GM12878 (cell line): ENCODE measurements around the gene AKR1C1. TPM values are rescaled to one million over a fixed set of nuclear protein-coding genes. Genes with fewer than 3 reads are reported as not detected.

Experiments
- ATAC-seq: fragments of 200-7000 bp; cut with Tn5 transposase; 3 replicates; pipeline ENCODE4 v1.9.1; 2020; ENCODE audit warnings: mild to moderate bottlenecking, moderate library complexity
- BruUV-seq: library from RNA; stranded (reverse); fragments of 400-500 nt; replicated peaks from 2 replicates; lab custom pipeline; 2021; lab: Mats Ljungman, UMichigan
- CTCF ChIA-PET: fragments of 300-600 bp; sonication (Branson Sonifier 250); formaldehyde crosslinking; extraction: SDS; loops from one replicate; lab custom pipeline; 2021; ENCODE audit warnings: inconsistent platforms; lab: Yijun Ruan, JAX
- POLR2A ChIA-PET: fragments of 350-600 bp; formaldehyde crosslinking; extraction: SDS; loops from one replicate; lab custom pipeline; 2021; ENCODE audit warnings: inconsistent platforms; lab: Charles Lee
- RAD21 ChIA-PET: fragments of 300-600 bp; sonication (Branson Sonifier 250); formaldehyde crosslinking; loops from one replicate; lab custom pipeline; 2023; ENCODE audit warnings: antibody characterized with exemption; ENCODE audit not compliant: unreplicated experiment; lab: Charles Lee
- SMC1A ChIA-PET: fragments of 300-600 bp; sonication (Branson Sonifier 250); formaldehyde crosslinking; loops from one replicate; lab custom pipeline; 2023; ENCODE audit not compliant: unreplicated experiment, uncharacterized antibody; lab: Charles Lee
- DNase-seq: peaks from one replicate; pipeline ENCODE4 v3.0.0-alpha.2; 2011; ENCODE audit warnings: low read depth, low spot score
- FAIRE-seq: peaks from 3 replicates; lab custom pipeline; 2011; peaks lifted over from hg19 to GRCh38; lab: Jason Lieb, UNC
- H2AFZ ChIP-seq: 2 replicates; pipeline ENCODE4 v1.6.0; 2011; ENCODE audit warnings: low read depth, low read length, control low read depth; ENCODE audit not compliant: control insufficient read depth
- H3K27ac ChIP-seq: 2 replicates; pipeline ENCODE4 v1.5.1; 2011; ENCODE audit warnings: control low read depth; ENCODE audit not compliant: control insufficient read depth, insufficient read depth
- H3K27me3 ChIP-seq, 2 experiments: replicated peaks in 1 of 2; 2 replicates each; pipeline versions ENCODE4 v1.6.0 to v1.6.1; 2011; ENCODE audit warnings: low read length in 1 of 2; ENCODE audit not compliant: control insufficient read depth in 2 of 2, insufficient read depth in 2 of 2
- H3K36me3 ChIP-seq, 2 experiments: 2 replicates each; pipeline ENCODE4 v1.5.1; 2011; ENCODE audit warnings: low read length in 1 of 2; ENCODE audit not compliant: control insufficient read depth in 2 of 2, insufficient read depth in 2 of 2
- H3K4me1 ChIP-seq: 2 replicates; pipeline ENCODE4 v1.6.1; 2011; ENCODE audit warnings: mild to moderate bottlenecking, low read length, moderate library complexity, mixed read lengths; ENCODE audit not compliant: control insufficient read depth, insufficient read depth
- H3K4me2 ChIP-seq: 2 replicates; pipeline ENCODE4 v1.6.0; 2011; ENCODE audit warnings: control low read depth; ENCODE audit not compliant: control insufficient read depth, insufficient read depth
- H3K4me3 ChIP-seq: fragments of 200-600 bp; sonication (generic); 2 replicates; pipeline ENCODE4 v1.5.1; 2016
- H3K79me2 ChIP-seq: 2 replicates; pipeline ENCODE4 v1.6.0; 2011; ENCODE audit warnings: low read length; ENCODE audit not compliant: control insufficient read depth, insufficient read depth
- H3K9ac ChIP-seq: 2 replicates; pipeline ENCODE4 v1.8.0; 2011; ENCODE audit warnings: low read length, control low read depth, mixed read lengths; ENCODE audit not compliant: control insufficient read depth, insufficient read depth
- H3K9me3 ChIP-seq: replicated peaks from 3 replicates; pipeline ENCODE4 v1.5.1; 2011; ENCODE audit warnings: mild to moderate bottlenecking, low read length; ENCODE audit not compliant: control insufficient read depth, insufficient read depth
- H4K20me1 ChIP-seq: 2 replicates; pipeline ENCODE4 v1.6.0; 2011; ENCODE audit not compliant: control insufficient read depth, insufficient read depth
- ASH2L ChIP-seq: fragments of 300-600, 200-600 bp; sonication (generic); IDR thresholded peaks from 2 replicates; pipeline ENCODE4 v1.6.1; 2017; ENCODE audit warnings: low read depth, mild to moderate bottlenecking, borderline replicate concordance
- BMI1 ChIP-seq: fragments of 450-650 bp; IDR thresholded peaks from 2 replicates; pipeline ENCODE4 v1.6.1; 2016; ENCODE audit warnings: mild to moderate bottlenecking, moderate library complexity, borderline replicate concordance
- BRCA1 ChIP-seq: IDR thresholded peaks from 2 replicates; pipeline ENCODE4 v1.6.1; 2011; ENCODE audit warnings: low read depth, low read length, improper control_type of control experiment
- CHD4 ChIP-seq: fragments of 200-600 bp; sonication (generic); IDR thresholded peaks from 2 replicates; pipeline ENCODE4 v1.6.1; 2016; ENCODE audit warnings: mild to moderate bottlenecking
- CREM ChIP-seq: IDR thresholded peaks from 2 replicates; pipeline ENCODE4 v1.6.1; 2014; ENCODE audit warnings: antibody characterized with exemption, low read depth
- KAT2A ChIP-seq: conservative IDR thresholded peaks from 2 replicates; pipeline ENCODE4 v1.6.1; 2011; ENCODE audit warnings: low read depth, low read length; ENCODE audit not compliant: control insufficient read depth
- LARP7 ChIP-seq: fragments of 450-650 bp; IDR thresholded peaks from 2 replicates; pipeline ENCODE4 v1.6.1; 2017; ENCODE audit warnings: mild to moderate bottlenecking
- MYC ChIP-seq: IDR thresholded peaks from 2 replicates; pipeline ENCODE4 v1.6.1; 2011; ENCODE audit warnings: mild to moderate bottlenecking, low read length, moderate library complexity, inconsistent platforms; ENCODE audit not compliant: insufficient read depth, insufficient replicate concordance, insufficient read length, severe bottlenecking
- PAX8 ChIP-seq: fragments of 450-650 bp; IDR thresholded peaks from 2 replicates; pipeline ENCODE4 v1.6.1; 2017; ENCODE audit warnings: mild to moderate bottlenecking, moderate library complexity
- SMAD5 ChIP-seq: IDR thresholded peaks from 2 replicates; pipeline ENCODE4 v1.6.1; 2016; ENCODE audit warnings: antibody characterized with exemption, low read depth
- SRF ChIP-seq, 2 experiments: IDR thresholded peaks; 2 replicates each; pipeline ENCODE4 v1.6.1; 2011; ENCODE audit warnings: low read depth in 2 of 2, low read length in 2 of 2, mild to moderate bottlenecking in 1 of 2, moderate library complexity in 1 of 2
- STAT1 ChIP-seq: fragments of 450-650 bp; conservative IDR thresholded peaks from 2 replicates; pipeline ENCODE4 v1.6.1; 2014; ENCODE audit warnings: antibody characterized with exemption, mild to moderate bottlenecking
- SUPT20H ChIP-seq: IDR thresholded peaks from 2 replicates; pipeline ENCODE4 v1.6.1; 2011; ENCODE audit warnings: low read depth, mild to moderate bottlenecking, low read length, moderate library complexity, borderline replicate concordance; ENCODE audit not compliant: control insufficient read depth
- TCF12 ChIP-seq: IDR thresholded peaks from 2 replicates; pipeline ENCODE4 v1.6.1; 2011; ENCODE audit warnings: low read depth, mild to moderate bottlenecking, low read length
- in situ Hi-C: fragments of 300-500 bp; cut with MboI; formaldehyde crosslinking; loops from 9 replicates; pipeline ENCODE4 v1.14.3; 2018; ENCODE audit warnings: mixed read lengths
- intact Hi-C: fragments of 100-400 bp; cut with micrococcal nuclease; formaldehyde crosslinking; loops from one replicate; pipeline ENCODE4 v1.14.2; 2022; ENCODE audit not compliant: unreplicated experiment
- polyA plus RNA-seq, 11 experiments: library from polyadenylated mRNA; depleted of rRNA in 4 of 11; unstranded in 6 of 11; stranded (reverse) in 5 of 11; fragments of >200 nt; fragmentation: Nextera tagmentation in 4 of 11; fragmentation: Illumina TruSeq in 1 of 11; extraction: Ambion mirVana in 4 of 11; extraction: Trizol in 1 of 11; gene quantifications; 1 replicate in 1 of 11; 2 replicates in 10 of 11; pipeline versions ENCODE4 v1.2.1 to v1.2.3, GENCODE V29; 2011 to 2016; ENCODE audit warnings: inconsistent platforms in 2 of 11, missing spikeins in 2 of 11, low read depth in 1 of 11
- total RNA-seq, 4 experiments: library from RNA; depleted of rRNA in 3 of 4; stranded (reverse); fragments of >200 nt in 3 of 4; fragmentation: Illumina TruSeq in 1 of 4; extraction: Trizol in 1 of 4; gene quantifications; 2 replicates each; pipeline versions ENCODE4 v1.2.1 to v1.2.3, GENCODE V29; 2013 to 2021
- TF ChIP-seq, protein P1 (sequence below): fragments of 450-650 bp; formaldehyde crosslinking; IDR thresholded peaks from 2 replicates; pipeline ENCODE4 v1.5.0; 2022; ENCODE audit warnings: mild to moderate bottlenecking, missing genetic modification characterization
- TF ChIP-seq, protein P2 (sequence below): fragments of 450-650 bp; IDR thresholded peaks from 2 replicates; pipeline ENCODE4 v1.6.1; 2017; ENCODE audit warnings: mild to moderate bottlenecking

The AKR1C1 gene
- total and polyA plus RNA-seq, 10 of the 15 experiments (the other 5 are each of a cell fraction or from before 2014, with no cell fraction given) = 0.05 to 1.2 (median 0.35) TPM; not detected in 6

DNA sequence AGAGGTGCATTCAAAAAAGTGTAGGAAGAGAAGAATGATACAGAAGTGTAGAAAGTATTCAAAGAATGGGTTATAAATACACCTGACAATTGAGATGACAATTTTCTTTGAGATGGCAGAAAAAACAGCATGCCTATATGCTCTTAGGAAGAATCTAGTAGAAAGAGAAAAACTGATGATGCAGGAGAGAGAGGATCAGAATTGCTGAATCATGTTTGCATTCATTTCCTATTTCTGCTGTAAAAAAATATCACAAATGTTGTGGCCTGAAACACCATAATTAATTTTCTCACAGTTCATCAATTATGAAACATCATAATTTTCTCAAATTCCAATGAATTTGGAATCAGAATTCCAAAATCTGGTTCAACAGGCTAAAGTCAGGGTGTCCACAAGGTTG lies 9.8 kb upstream of the AKR1C1 start:
- H3K27ac ChIP-seq = no peak overlapping the region
- ChIA-PET POLR2A (no interaction called here), RAD21 (no interaction called here), SMC1A (no interaction called here), CTCF (no interaction called here)
- no peaks in the 10 kb centered on the region for H3K36me3 ChIP-seq
- no peak overlapping the region for H3K4me2 ChIP-seq
- H3K4me3 ChIP-seq = no peak overlapping the region
- DNase-seq (no peak), FAIRE-seq (no peak), ATAC-seq (no peak)
- H2AFZ ChIP-seq = no peak overlapping the region
- no peak overlapping the region for H3K9ac ChIP-seq
- no peaks in the 10 kb centered on the region for H4K20me1 ChIP-seq
- H3K4me1 ChIP-seq = no peaks in the 10 kb centered on the region
- H3K27me3 ChIP-seq = no peaks in the 10 kb centered on the region
- no peaks in the 10 kb centered on the region for H3K9me3 ChIP-seq
- in situ Hi-C loops = no loop called here
- intact Hi-C loops = no loop called here
- BruUV-seq = no TSS peak
- H3K79me2 ChIP-seq = no peaks in the 10 kb centered on the region
- TF ChIP-seq SRF (IDR thresholded peaks at IDR 0.05; ENCODE audit: low read depth in 2 of 2, low read length in 2 of 2) = no peak
- TF ChIP-seq LARP7 = no peak
- no peak for TF ChIP-seq SMAD5
- no peak for TF ChIP-seq SUPT20H
- TF ChIP-seq KAT2A = no peak
- no peak for TF ChIP-seq TCF12
- TF ChIP-seq STAT1 = no peak
- TF ChIP-seq CREM = no peak
- TF ChIP-seq, protein P1, sequence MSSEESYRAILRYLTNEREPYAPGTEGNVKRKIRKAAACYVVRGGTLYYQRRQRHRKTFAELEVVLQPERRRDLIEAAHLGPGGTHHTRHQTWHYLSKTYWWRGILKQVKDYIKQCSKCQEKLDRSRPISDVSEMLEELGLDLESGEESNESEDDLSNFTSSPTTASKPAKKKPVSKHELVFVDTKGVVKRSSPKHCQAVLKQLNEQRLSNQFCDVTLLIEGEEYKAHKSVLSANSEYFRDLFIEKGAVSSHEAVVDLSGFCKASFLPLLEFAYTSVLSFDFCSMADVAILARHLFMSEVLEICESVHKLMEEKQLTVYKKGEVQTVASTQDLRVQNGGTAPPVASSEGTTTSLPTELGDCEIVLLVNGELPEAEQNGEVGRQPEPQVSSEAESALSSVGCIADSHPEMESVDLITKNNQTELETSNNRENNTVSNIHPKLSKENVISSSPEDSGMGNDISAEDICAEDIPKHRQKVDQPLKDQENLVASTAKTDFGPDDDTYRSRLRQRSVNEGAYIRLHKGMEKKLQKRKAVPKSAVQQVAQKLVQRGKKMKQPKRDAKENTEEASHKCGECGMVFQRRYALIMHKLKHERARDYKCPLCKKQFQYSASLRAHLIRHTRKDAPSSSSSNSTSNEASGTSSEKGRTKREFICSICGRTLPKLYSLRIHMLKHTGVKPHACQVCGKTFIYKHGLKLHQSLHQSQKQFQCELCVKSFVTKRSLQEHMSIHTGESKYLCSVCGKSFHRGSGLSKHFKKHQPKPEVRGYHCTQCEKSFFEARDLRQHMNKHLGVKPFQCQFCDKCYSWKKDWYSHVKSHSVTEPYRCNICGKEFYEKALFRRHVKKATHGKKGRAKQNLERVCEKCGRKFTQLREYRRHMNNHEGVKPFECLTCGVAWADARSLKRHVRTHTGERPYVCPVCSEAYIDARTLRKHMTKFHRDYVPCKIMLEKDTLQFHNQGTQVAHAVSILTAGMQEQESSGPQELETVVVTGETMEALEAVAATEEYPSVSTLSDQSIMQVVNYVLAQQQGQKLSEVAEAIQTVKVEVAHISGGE (CRISPR knock-in tag) = no peak
- no peak for TF ChIP-seq BMI1
- no peak for TF ChIP-seq MYC
- no peak for TF ChIP-seq PAX8
- no peak for TF ChIP-seq BRCA1
- TF ChIP-seq, protein P2, sequence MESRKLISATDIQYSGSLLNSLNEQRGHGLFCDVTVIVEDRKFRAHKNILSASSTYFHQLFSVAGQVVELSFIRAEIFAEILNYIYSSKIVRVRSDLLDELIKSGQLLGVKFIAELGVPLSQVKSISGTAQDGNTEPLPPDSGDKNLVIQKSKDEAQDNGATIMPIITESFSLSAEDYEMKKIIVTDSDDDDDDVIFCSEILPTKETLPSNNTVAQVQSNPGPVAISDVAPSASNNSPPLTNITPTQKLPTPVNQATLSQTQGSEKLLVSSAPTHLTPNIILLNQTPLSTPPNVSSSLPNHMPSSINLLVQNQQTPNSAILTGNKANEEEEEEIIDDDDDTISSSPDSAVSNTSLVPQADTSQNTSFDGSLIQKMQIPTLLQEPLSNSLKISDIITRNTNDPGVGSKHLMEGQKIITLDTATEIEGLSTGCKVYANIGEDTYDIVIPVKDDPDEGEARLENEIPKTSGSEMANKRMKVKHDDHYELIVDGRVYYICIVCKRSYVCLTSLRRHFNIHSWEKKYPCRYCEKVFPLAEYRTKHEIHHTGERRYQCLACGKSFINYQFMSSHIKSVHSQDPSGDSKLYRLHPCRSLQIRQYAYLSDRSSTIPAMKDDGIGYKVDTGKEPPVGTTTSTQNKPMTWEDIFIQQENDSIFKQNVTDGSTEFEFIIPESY = no peak
- TF ChIP-seq CHD4 = no peak
- no peak for TF ChIP-seq ASH2L
